K562 (cell line): ENCODE measurements around the gene CMAS.

Experiments used
- CREM ChIP-seq: IDR thresholded peaks from 2 replicates; pipeline ENCODE4 v1.6.1; 2014; ENCODE audit warnings: antibody characterized with exemption, low read depth
- CTCF ChIP-seq, 3 experiments: IDR thresholded peaks in 2 of 3; conservative IDR thresholded peaks in 1 of 3; 2 replicates each; pipeline ENCODE4 v1.5.1; 2011 to 2012; ENCODE audit warnings: low read length in 3 of 3, mild to moderate bottlenecking in 3 of 3, control low read depth in 2 of 3, improper control_type of control experiment in 1 of 3, inconsistent platforms in 1 of 3, low read depth in 1 of 3, mixed read lengths in 1 of 3, moderate library complexity in 1 of 3; ENCODE audit not compliant: insufficient read depth in 2 of 3
- RAD21 ChIP-seq, 2 experiments: fragments of 250-450 bp in 1 of 2; fragments of 450-650 bp in 1 of 2; sonication (Bioruptor Pico) in 1 of 2; formaldehyde crosslinking in 1 of 2; IDR thresholded peaks in 1 of 2; conservative IDR thresholded peaks in 1 of 2; 2 replicates each; pipeline versions ENCODE4 v1.4.0 to v1.8.0; 2020 to 2022; ENCODE audit warnings: mild to moderate bottlenecking in 2 of 2, moderate library complexity in 1 of 2
- SMARCE1 ChIP-seq: fragments of 450-650 bp; IDR thresholded peaks from 2 replicates; pipeline ENCODE4 v1.7.1; 2016; ENCODE audit warnings: mild to moderate bottlenecking
- YY1 ChIP-seq, 3 experiments: IDR thresholded peaks; 2 replicates each; pipeline ENCODE4 v1.6.1; 2011; ENCODE audit warnings: low read length in 2 of 3, mild to moderate bottlenecking in 2 of 3, moderate library complexity in 2 of 3, borderline replicate concordance in 1 of 3, control low read depth in 1 of 3, low read depth in 1 of 3; ENCODE audit not compliant: insufficient read depth in 3 of 3, insufficient replicate concordance in 2 of 3, control insufficient read depth in 1 of 3, insufficient read length in 1 of 3; ENCODE audit errors: extremely low read depth in 1 of 3

GRCh38 chr12:22037947-22038346 is 8.1 kb upstream of the CMAS start:
- TF ChIP-seq RAD21 (CRISPR knock-in tag; conservative IDR thresholded peaks at IDR 0.05 in 1 of 2, IDR thresholded peaks at IDR 0.05 in 1 of 2) (no peak), YY1 (IDR thresholded peaks at IDR 0.05; ENCODE audit: borderline replicate concordance in 1 of 3, control insufficient read depth in 1 of 3, extremely low read depth in 1 of 3, insufficient read depth in 3 of 3, insufficient read length in 1 of 3, insufficient replicate concordance in 2 of 3, low read depth in 1 of 3, low read length in 2 of 3) (no peak), CTCF (IDR thresholded peaks at IDR 0.05 in 2 of 3, conservative IDR thresholded peaks at IDR 0.05 in 1 of 3; ENCODE audit: insufficient read depth in 2 of 3, low read depth in 1 of 3, low read length in 3 of 3) (no peak), SMARCE1 (no peak), CREM (no peak)
